H1 (cell line): ENCODE measurements around the gene GRM7. TPM values are rescaled to one million over a fixed set of nuclear protein-coding genes. Genes with fewer than 3 reads are reported as not detected.

Source experiments
- CTCF ChIA-PET: fragments of 300-600 bp; sonication (Branson Sonifier 250); formaldehyde crosslinking; loops from one replicate; lab custom pipeline; 2021; ENCODE audit not compliant: partially characterized antibody; lab: Charles Lee
- POLR2A ChIA-PET: fragments of 300-600 bp; sonication (Branson Sonifier 250); formaldehyde crosslinking; loops from one replicate; lab custom pipeline; 2021; ENCODE audit warnings: inconsistent platforms; ENCODE audit not compliant: partially characterized antibody; lab: Charles Lee
- DNase-seq, 2 experiments: peaks; one replicate each; pipeline versions ENCODE4 v3.0.0 to v3.0.0-alpha.2; 2010 to 2022; ENCODE audit warnings: low spot score in 2 of 2, low read depth in 1 of 2, mixed read lengths in 1 of 2
- FAIRE-seq: peaks from 2 replicates; lab custom pipeline; 2011; peaks lifted over from hg19 to GRCh38; lab: Jason Lieb, UNC
- H2AFZ ChIP-seq: 2 replicates; pipeline ENCODE4 v1.8.1; 2012; ENCODE audit warnings: low read length, inconsistent platforms
- H2AK5ac ChIP-seq: 2 replicates; pipeline ENCODE4 v1.6.1; 2013; ENCODE audit warnings: low read depth, low read length
- H2BK120ac ChIP-seq: replicated peaks from 2 replicates; pipeline ENCODE3; 2013; ENCODE audit warnings: low read depth, low read length, inconsistent platforms
- H2BK12ac ChIP-seq: 2 replicates; pipeline ENCODE4 v1.6.1; 2013; ENCODE audit warnings: low read depth, low read length
- H2BK15ac ChIP-seq: 2 replicates; pipeline ENCODE4 v1.6.1; 2013; ENCODE audit warnings: low read length
- H2BK20ac ChIP-seq: 2 replicates; pipeline ENCODE4 v1.6.1; 2013; ENCODE audit warnings: low read length
- H2BK5ac ChIP-seq: 2 replicates; pipeline ENCODE4 v1.6.1; 2013; ENCODE audit warnings: low read depth, low read length
- H3K14ac ChIP-seq: 2 replicates; pipeline ENCODE4 v1.6.1; 2013; ENCODE audit warnings: inconsistent platforms; ENCODE audit not compliant: insufficient read length
- H3K18ac ChIP-seq: 2 replicates; pipeline ENCODE4 v1.6.1; 2013; ENCODE audit warnings: low read length; ENCODE audit errors: extremely low read depth
- H3K23ac ChIP-seq: 2 replicates; pipeline ENCODE4 v1.6.1; 2013; ENCODE audit warnings: inconsistent platforms; ENCODE audit not compliant: insufficient read length
- H3K23me2 ChIP-seq: 2 replicates; pipeline ENCODE4 v1.6.1; 2013; ENCODE audit warnings: low read depth, low read length
- H3K27ac ChIP-seq: 2 replicates; pipeline ENCODE4 v1.6.1; 2011; ENCODE audit warnings: low read depth, low read length, inconsistent platforms
- H3K27me3 ChIP-seq, 4 experiments: replicated peaks in 1 of 4; 1 replicate in 1 of 4; 2 replicates in 3 of 4; pipeline versions ENCODE4 v1.6.1 to v1.8.1; 2011 to 2013; ENCODE audit warnings: low read length in 3 of 4, mild to moderate bottlenecking in 3 of 4, inconsistent platforms in 2 of 4, mixed read lengths in 2 of 4, moderate library complexity in 1 of 4; ENCODE audit not compliant: control insufficient read depth in 3 of 4, insufficient read depth in 3 of 4; ENCODE audit errors: extremely low read depth in 1 of 4
- H3K36me3 ChIP-seq, 4 experiments: 2 replicates each; pipeline versions ENCODE4 v1.6.1 to v1.8.1; 2011 to 2013; ENCODE audit warnings: mild to moderate bottlenecking in 4 of 4, low read length in 3 of 4, moderate library complexity in 2 of 4, control low read depth in 1 of 4, inconsistent platforms in 1 of 4; ENCODE audit not compliant: insufficient read depth in 4 of 4, control insufficient read depth in 2 of 4
- H3K4ac ChIP-seq: replicated peaks from 2 replicates; pipeline ENCODE3; 2013; ENCODE audit warnings: low read length, low read depth, mixed read lengths, inconsistent platforms; ENCODE audit not compliant: insufficient read length
- H3K4me1 ChIP-seq, 4 experiments: replicated peaks in 1 of 4; 1 replicate in 1 of 4; 2 replicates in 3 of 4; pipeline versions ENCODE4 v1.6.1 to v1.8.1; 2011 to 2013; ENCODE audit warnings: low read length in 3 of 4, inconsistent platforms in 2 of 4, mixed read lengths in 1 of 4; ENCODE audit not compliant: insufficient read depth in 4 of 4, control insufficient read depth in 3 of 4
- H3K4me2 ChIP-seq, 2 experiments: 2 replicates each; pipeline versions ENCODE4 v1.6.1 to v1.8.1; 2011 to 2013; ENCODE audit warnings: low read depth in 2 of 2, low read length in 2 of 2, control low read depth in 1 of 2, inconsistent platforms in 1 of 2, mild to moderate bottlenecking in 1 of 2; ENCODE audit not compliant: insufficient read depth in 1 of 2
- H3K4me3 ChIP-seq, 4 experiments: fragments of 200-600, 300-600 bp in 1 of 4; sonication (generic), shearing (Covaris generic), sonication (Bioruptor Twin) in 1 of 4; 2 replicates each; pipeline versions ENCODE4 v1.5.1 to v1.8.1; 2011 to 2016; ENCODE audit warnings: low read length in 4 of 4, low read depth in 3 of 4, control low read depth in 2 of 4, inconsistent platforms in 2 of 4, mild to moderate bottlenecking in 2 of 4, mixed read lengths in 1 of 4, moderate library complexity in 1 of 4; ENCODE audit not compliant: insufficient read depth in 2 of 4; ENCODE audit errors: extremely low read depth in 1 of 4
- H3K56ac ChIP-seq: replicated peaks from 2 replicates; pipeline ENCODE3; 2013; ENCODE audit warnings: low read depth, mild to moderate bottlenecking, mixed read lengths, low read length, inconsistent platforms; ENCODE audit not compliant: insufficient read length
- H3K79me1 ChIP-seq: 2 replicates; pipeline ENCODE4 v1.6.1; 2013; ENCODE audit warnings: low read depth, low read length, control low read depth
- H3K79me2 ChIP-seq, 2 experiments: 2 replicates each; pipeline versions ENCODE4 v1.6.1 to v1.8.1; 2012 to 2013; ENCODE audit warnings: low read length in 2 of 2, mild to moderate bottlenecking in 2 of 2, inconsistent platforms in 1 of 2; ENCODE audit not compliant: insufficient read depth in 2 of 2, control insufficient read depth in 1 of 2
- H3K9ac ChIP-seq, 4 experiments: replicated peaks in 1 of 4; 1 replicate in 1 of 4; 2 replicates in 3 of 4; pipeline versions ENCODE4 v1.6.1 to v1.8.1; 2011 to 2013; ENCODE audit warnings: low read depth in 3 of 4, low read length in 3 of 4, control low read depth in 2 of 4, mild to moderate bottlenecking in 2 of 4, moderate library complexity in 2 of 4, inconsistent platforms in 1 of 4; ENCODE audit errors: extremely low read depth in 1 of 4
- H3K9me3 ChIP-seq, 2 experiments: 2 replicates each; pipeline versions ENCODE4 v1.6.1 to v1.8.1; 2012 to 2013; ENCODE audit warnings: mild to moderate bottlenecking in 2 of 2, moderate library complexity in 2 of 2, control low read depth in 1 of 2, inconsistent platforms in 1 of 2, low read depth in 1 of 2, low read length in 1 of 2, mixed read lengths in 1 of 2; ENCODE audit not compliant: insufficient read depth in 2 of 2
- H4K20me1 ChIP-seq, 2 experiments: replicated peaks in 1 of 2; 2 replicates each; pipeline versions ENCODE3 to v1.8.1; 2011 to 2013; ENCODE audit warnings: inconsistent platforms in 2 of 2, low read length in 2 of 2, mild to moderate bottlenecking in 1 of 2; ENCODE audit not compliant: insufficient read depth in 2 of 2, control insufficient read depth in 1 of 2
- H4K5ac ChIP-seq: 2 replicates; pipeline ENCODE4 v1.6.1; 2013; ENCODE audit warnings: low read length, low read depth, mixed read lengths, inconsistent platforms; ENCODE audit not compliant: insufficient read length
- H4K8ac ChIP-seq: 2 replicates; pipeline ENCODE4 v1.8.0; 2013; ENCODE audit warnings: mild to moderate bottlenecking, moderate library complexity, low read length, inconsistent platforms; ENCODE audit not compliant: insufficient read depth; ENCODE audit errors: extremely low read depth
- H4K91ac ChIP-seq: replicated peaks from 2 replicates; pipeline ENCODE3; 2013; ENCODE audit warnings: low read length, mixed read lengths, inconsistent platforms; ENCODE audit not compliant: insufficient read length
- E2F6 ChIP-seq: IDR thresholded peaks from 2 replicates; pipeline ENCODE4 v1.6.1; 2012; ENCODE audit warnings: inconsistent platforms
- EZH2 ChIP-seq: fragments of 200-600 bp; sonication (generic); IDR thresholded peaks from 2 replicates; pipeline ENCODE4 v1.7.1; 2012; ENCODE audit warnings: low read depth, mild to moderate bottlenecking, moderate library complexity, low read length, inconsistent platforms; ENCODE audit not compliant: severe bottlenecking
- KDM4A ChIP-seq: IDR thresholded peaks from one replicate; pipeline ENCODE4 v1.7.1; 2012; ENCODE audit warnings: low read depth, mild to moderate bottlenecking, moderate library complexity, low read length, inconsistent platforms; ENCODE audit not compliant: severe bottlenecking
- POLR2AphosphoS5 ChIP-seq: IDR thresholded peaks from 2 replicates; pipeline ENCODE4 v1.6.1; 2011; ENCODE audit warnings: low read depth, low read length
- whole genome bisulfite sequencing, 2 experiments: shearing (Covaris generic) in 1 of 2; methylation state at CpG; one replicate each; pipeline versions ENCODE4 v1.1.6 to v1.1.7; 2013 to 2015; ENCODE audit warnings: low lambda C conversion rate in 2 of 2, mixed read lengths in 2 of 2, inconsistent platforms in 1 of 2, low coverage in 1 of 2, missing lambda C conversion rate in 1 of 2; ENCODE audit not compliant: insufficient replicate concordance in 2 of 2, insufficient coverage in 1 of 2, insufficient read length in 1 of 2; ENCODE audit errors: extremely low coverage in 1 of 2, missing lambda C conversion rate in 1 of 2; 5-methylcytosine and 5-hydroxymethylcytosine counted together
- polyA plus RNA-seq, 7 experiments: library from polyadenylated mRNA; depleted of rRNA in 3 of 7; stranded (reverse) in 5 of 7; unstranded in 2 of 7; fragments of >200 nt in 5 of 7; fragments of 200-250 nt in 2 of 7; gene quantifications; 1 replicate in 5 of 7; 2 replicates in 1 of 7; 4 replicates in 1 of 7; pipeline versions ENCODE4 v1.2.1 to v1.2.3, GENCODE V29; 2011 to 2013; ENCODE audit warnings: missing spikeins in 2 of 7, mixed read lengths in 2 of 7
- total RNA-seq: library from RNA; stranded (reverse); fragmentation: NEBNext Ultra II Directional; extraction: Animal tissue kit (Norgen Biotek cat#: 25700); gene quantifications from 2 replicates; pipeline ENCODE4 v1.2.1, GENCODE V29; 2021

Gene GRM7
- total and polyA plus RNA-seq, 2 of the 8 experiments (the other 6 are each of a cell fraction or from before 2014, with no cell fraction given), result 0.17 to 0.24 TPM

DNA sequence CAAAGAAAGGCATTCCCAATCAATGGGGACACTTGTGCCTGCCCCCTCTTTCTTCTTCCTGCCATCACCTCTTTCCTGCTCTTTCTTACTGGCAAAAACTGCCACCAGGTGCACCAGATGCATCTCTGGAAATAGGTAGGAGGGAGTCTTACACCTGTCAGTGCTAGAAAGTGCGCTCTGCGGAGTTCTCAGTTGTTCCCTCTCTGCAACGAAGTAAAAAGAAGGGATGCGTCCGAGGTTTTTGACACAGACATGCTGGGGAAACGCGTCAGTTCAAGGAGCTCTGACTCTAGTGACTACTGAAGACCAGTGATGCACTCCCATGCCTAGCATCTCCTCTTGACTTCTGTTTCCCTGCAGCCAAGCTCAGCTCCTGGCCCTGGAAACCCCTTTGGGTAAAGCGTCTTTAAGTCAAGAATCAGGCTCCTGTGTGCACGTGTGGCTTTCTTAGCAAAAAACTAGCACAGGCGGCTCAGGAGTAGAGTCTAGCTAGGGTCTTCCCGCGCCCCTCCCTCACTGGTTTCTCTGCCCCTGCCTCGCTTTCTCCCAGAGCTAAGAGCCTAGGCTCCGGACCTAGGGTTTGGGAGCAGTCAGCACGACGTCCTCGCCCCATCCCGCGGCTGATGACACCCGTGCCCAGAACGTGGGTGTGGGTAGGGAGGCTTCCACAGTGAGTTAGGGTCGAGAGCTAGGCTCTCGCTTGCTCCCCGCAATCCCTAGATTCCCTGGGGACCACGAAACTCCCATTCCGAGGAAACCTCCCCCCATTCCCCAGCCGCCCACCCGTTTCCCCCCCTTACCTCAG lies 564 bp upstream of the GRM7 start:
- Histone ChIP-seq H3K36me3 (no peaks in the 10 kb centered on the region), H2BK15ac (no peak overlapping the region; the same call in 1 of the 2 replicates), H4K20me1 (peaks cover 0 to 2% of the 10 kb centered on the region in 2 experiments), H3K27ac (no peak overlapping the region), H3K23ac (no peak overlapping the region), H3K14ac (no peak overlapping the region), H2BK12ac (no peak overlapping the region), H4K8ac (no peak overlapping the region), H3K56ac (no peak overlapping the region), H2BK120ac (no peak overlapping the region), H3K9me3 (no peaks in the 10 kb centered on the region; a peak in 1 of 4 replicates), H3K9ac (no peak overlapping the region), H3K27me3 (peaks cover 31 to 60% (median 51%) of the 10 kb centered on the region in 4 experiments), H2BK20ac (no peak overlapping the region), H4K5ac (no peak overlapping the region), H3K4me3 (peak overlapping the region; percentile 35 to 82 (median 74)), H3K18ac (no peak overlapping the region), H3K4me1 (peaks cover 0 to 12% (median 6%) of the 10 kb centered on the region in 4 experiments; a peak in 6 of 7 replicates), H2BK5ac (no peak overlapping the region), H3K4ac (no peak overlapping the region), H3K23me2 (peaks cover 17% of the 10 kb centered on the region), H3K79me1 (no peaks in the 10 kb centered on the region), H4K91ac (no peak overlapping the region), H3K4me2 (peak overlapping the region; percentile 98), H3K79me2 (no peaks in the 10 kb centered on the region), H2AFZ (peak overlapping the region; percentile 96; the same call in 1 of the 2 replicates), H2AK5ac (no peak overlapping the region)
- FAIRE-seq (no peak), DNase-seq (peak in 1 of 2 experiments; percentile 51)
- 2% methylated on average over 21 of the region's 28 CpGs; no CpG with 5 or more reads in 1 of the 2 experiments for WGBS, 2 experiments
- ChIA-PET POLR2A (interaction anchor here (0.6 to 1.6 kb wide), 3 partner anchors 10 to 79 kb away, joined by 3 read pairs; no protein-coding TSS in a partner anchor), CTCF (no interaction called here)
- TF ChIP-seq POLR2AphosphoS5 (no peak), EZH2 (peak; percentile 51), KDM4A (peak; percentile 48), E2F6 (0 out of 2 replicates have a peak, but pooled peaks have one; percentile 36)
